Subcutaneous abdominal adipose tissue (tissue), 5 donors: ENCODE measurements around the gene LDB2.

ENCODE experiments used
- H3K27ac ChIP-seq: one replicate; pipeline ENCODE4 v1.7.0; 2013; ENCODE audit warnings: low read depth, mild to moderate bottlenecking, inconsistent platforms, low read length, moderate library complexity
- H3K27me3 ChIP-seq, 5 donors: one replicate each; pipeline ENCODE4 v1.7.0; 2013; ENCODE audit warnings: low read length in 5 of 5, inconsistent platforms in 1 of 5; ENCODE audit not compliant: control insufficient read depth in 5 of 5, insufficient read depth in 4 of 5
- H3K36me3 ChIP-seq, 5 donors: one replicate each; pipeline ENCODE4 v1.7.0; 2013; ENCODE audit warnings: low read length in 5 of 5; ENCODE audit not compliant: control insufficient read depth in 5 of 5, insufficient read depth in 5 of 5
- H3K4me1 ChIP-seq, 5 donors: one replicate each; pipeline ENCODE4 v1.7.0; 2013; ENCODE audit warnings: low read length in 5 of 5, mild to moderate bottlenecking in 3 of 5, moderate library complexity in 1 of 5; ENCODE audit not compliant: control insufficient read depth in 5 of 5, insufficient read depth in 5 of 5
- H3K4me3 ChIP-seq, 5 donors: one replicate each; pipeline ENCODE4 v1.7.0; 2013; ENCODE audit warnings: low read length in 5 of 5, low read depth in 1 of 5
- H3K9ac ChIP-seq, 5 donors: one replicate each; pipeline ENCODE4 v1.7.0; 2013; ENCODE audit warnings: low read length in 5 of 5, mild to moderate bottlenecking in 4 of 5, moderate library complexity in 3 of 5
- H3K9me3 ChIP-seq, 5 donors: one replicate each; pipeline ENCODE4 v1.7.0; 2013; ENCODE audit warnings: low read length in 5 of 5; ENCODE audit not compliant: control insufficient read depth in 5 of 5
- donor health status: healthy.
- donor health status: healthy.
- donor health status: healthy.
- donor health status: healthy.
- donor health status: healthy.

The LDB2 gene

DNA sequence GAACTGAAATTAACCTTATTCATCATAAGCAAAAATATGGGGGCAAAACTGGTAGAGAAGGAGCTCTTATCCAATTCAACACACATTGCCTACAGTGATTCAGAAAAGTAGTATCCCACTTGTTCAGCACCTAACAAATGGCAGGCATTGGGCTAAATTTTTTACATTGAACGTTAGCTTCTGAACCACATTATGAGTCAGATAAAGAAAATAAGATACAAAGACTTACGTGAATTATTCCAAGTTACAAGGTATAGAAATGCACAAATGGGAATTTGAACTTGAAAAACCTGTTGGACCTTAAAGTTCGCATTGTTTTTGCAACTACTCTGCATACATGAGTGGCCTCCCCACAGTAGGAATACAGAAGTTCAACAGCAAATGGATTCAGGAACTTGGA, 210.6 kb downstream of the LDB2 start:
- Histone ChIP-seq H3K27me3 (no peaks in the 10 kb centered on the region), H3K36me3 (no peaks in the 10 kb centered on the region), H3K9ac (no peak overlapping the region), H3K4me1 (peaks cover 0 to 17% (median 5%) of the 10 kb centered on the region in 5 donors), H3K27ac (no peak overlapping the region), H3K4me3 (no peak overlapping the region), H3K9me3 (no peaks in the 10 kb centered on the region)

- no peak overlapping the region for H3K27ac ChIP-seq
- no peaks in the 10 kb centered on the region for H3K27me3 ChIP-seq
- no peaks in the 10 kb centered on the region for H3K36me3 ChIP-seq
- H3K4me3 ChIP-seq: no peak overlapping the region
- H3K9ac ChIP-seq: no peak overlapping the region
- H3K4me1 ChIP-seq: peaks cover 0 to 9% (median 0%) of the 10 kb centered on the region in 5 donors
- H3K9me3 ChIP-seq: no peaks in the 10 kb centered on the region
Measured at GRCh38 chr4:16687011-16687410, 211.4 kb downstream of the LDB2 start.

DNA sequence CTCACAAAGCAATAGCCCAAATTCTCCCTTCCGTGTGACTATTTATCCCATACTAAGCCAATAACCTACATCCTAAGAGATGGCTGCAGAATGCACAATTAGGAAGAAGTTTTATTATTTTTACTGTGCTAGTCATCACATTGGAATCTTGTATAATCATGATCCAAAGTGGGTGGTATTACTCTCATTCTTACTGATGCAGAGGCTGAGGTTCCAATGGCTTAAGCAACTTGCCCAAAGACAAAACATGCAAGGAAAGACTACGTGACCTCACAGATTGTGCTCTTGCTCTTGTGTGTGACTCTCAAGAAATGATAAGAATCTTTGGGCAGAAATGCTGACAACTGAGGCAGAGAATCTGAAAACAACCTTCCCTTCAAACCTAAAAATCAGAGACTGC, 212.2 kb downstream of the LDB2 start:
- no peak overlapping the region for H3K4me3 ChIP-seq
- H3K9me3 ChIP-seq: no peaks in the 10 kb centered on the region
- no peaks in the 10 kb centered on the region for H3K27me3 ChIP-seq
- peaks cover 0 to 5% (median 0%) of the 10 kb centered on the region in 5 donors for H3K4me1 ChIP-seq
- H3K9ac ChIP-seq: no peak overlapping the region
- H3K27ac ChIP-seq: no peak overlapping the region
- H3K36me3 ChIP-seq: no peaks in the 10 kb centered on the region

DNA sequence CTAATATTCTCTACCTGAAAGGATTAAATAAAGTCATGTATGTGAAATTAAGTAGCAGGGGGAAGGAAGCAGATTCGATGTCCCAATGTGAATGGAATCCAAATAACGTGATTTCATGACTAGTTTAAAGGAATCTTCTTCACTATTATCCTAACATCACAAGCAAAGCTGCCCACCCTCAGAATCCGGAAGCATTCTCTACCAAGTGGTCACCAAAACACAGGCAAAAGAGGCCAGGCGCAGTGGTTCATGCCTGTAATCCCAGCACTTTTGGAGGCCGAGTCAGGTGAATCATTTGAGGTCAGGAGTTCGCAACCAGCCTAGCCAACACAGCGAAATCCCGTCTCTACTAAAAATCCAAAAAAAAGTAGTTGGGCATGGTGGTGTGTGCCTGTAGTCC, 212.9 kb downstream of the LDB2 start:
- Histone ChIP-seq H3K36me3 (no peaks in the 10 kb centered on the region), H3K9me3 (no peaks in the 10 kb centered on the region), H3K4me1 (peaks cover 0 to 5% (median 0%) of the 10 kb centered on the region in 5 donors), H3K27me3 (no peaks in the 10 kb centered on the region), H3K4me3 (no peak overlapping the region), H3K9ac (no peak overlapping the region), H3K27ac (no peak overlapping the region)

DNA sequence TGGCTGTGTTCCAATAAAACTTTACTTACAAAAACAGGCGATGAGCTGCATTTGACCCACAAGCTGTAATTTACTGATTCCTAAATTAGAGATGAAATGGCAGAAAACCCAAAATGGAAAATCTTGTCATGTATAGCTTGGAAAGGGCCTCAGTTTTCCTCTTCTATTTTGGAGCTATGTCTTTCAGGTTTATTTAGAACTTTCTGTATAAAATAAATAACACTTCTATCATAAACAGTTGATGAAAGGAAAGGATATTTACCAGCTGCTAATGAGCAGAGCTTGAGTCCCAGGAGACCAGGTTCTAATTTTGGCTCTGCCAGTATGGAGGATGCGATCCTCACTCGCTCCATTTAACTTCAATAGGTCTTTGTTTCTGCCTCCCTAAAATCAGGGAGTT, 213.5 kb downstream of the LDB2 start:
- peaks cover 0 to 5% (median 0%) of the 10 kb centered on the region in 5 donors for H3K4me1 ChIP-seq
- no peaks in the 10 kb centered on the region for H3K27me3 ChIP-seq
- no peaks in the 10 kb centered on the region for H3K9me3 ChIP-seq
- no peak overlapping the region for H3K4me3 ChIP-seq
- no peak overlapping the region for H3K27ac ChIP-seq
- no peak overlapping the region for H3K9ac ChIP-seq
- H3K36me3 ChIP-seq: no peaks in the 10 kb centered on the region

DNA sequence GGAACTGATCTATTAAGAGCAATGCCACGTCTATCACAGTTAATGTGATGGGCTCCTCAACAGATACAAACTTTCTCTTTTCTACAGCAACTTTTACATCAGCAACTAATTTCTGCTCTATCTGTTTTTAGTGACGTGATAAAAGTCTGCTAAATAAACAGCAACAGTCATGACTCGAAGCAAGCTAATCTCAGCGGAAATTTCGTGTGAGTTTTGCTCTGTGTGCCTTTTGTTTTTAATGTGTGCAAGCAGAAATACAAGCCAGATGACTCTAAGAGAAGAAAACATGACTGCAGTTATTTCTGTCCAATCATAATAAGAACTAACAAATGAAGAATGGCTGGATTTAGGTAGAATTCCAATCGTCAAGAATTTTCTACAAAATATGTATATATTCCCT, 214.3 kb downstream of the LDB2 start:
- Histone ChIP-seq H3K36me3 (no peaks in the 10 kb centered on the region), H3K9ac (no peak overlapping the region), H3K4me1 (peaks cover 0 to 11% (median 0%) of the 10 kb centered on the region in 5 donors), H3K9me3 (no peaks in the 10 kb centered on the region), H3K27ac (no peak overlapping the region), H3K4me3 (no peak overlapping the region), H3K27me3 (no peaks in the 10 kb centered on the region)

DNA sequence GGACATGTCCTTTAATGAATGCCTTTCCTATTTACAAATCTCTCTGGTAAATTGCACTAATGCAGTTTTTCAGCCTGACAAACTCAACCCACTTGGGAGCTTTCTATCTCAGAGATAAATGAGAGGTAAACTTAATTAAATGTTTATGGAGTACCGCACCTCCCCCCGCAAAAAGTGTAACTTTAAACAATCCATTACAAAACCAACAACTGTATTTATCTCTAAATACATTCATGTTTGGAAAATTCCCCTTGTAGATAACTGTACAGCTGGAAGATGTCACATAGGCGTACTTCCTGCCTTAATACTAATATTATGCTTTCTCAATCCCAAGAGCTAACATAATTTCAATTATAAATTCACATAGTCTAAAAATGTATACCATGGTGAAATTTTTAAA, 215.5 kb downstream of the LDB2 start:
- Histone ChIP-seq H3K9ac (no peak overlapping the region), H3K36me3 (no peaks in the 10 kb centered on the region), H3K4me1 (peaks cover 0 to 17% (median 0%) of the 10 kb centered on the region in 5 donors), H3K9me3 (no peaks in the 10 kb centered on the region), H3K4me3 (no peak overlapping the region), H3K27ac (no peak overlapping the region), H3K27me3 (no peaks in the 10 kb centered on the region)

GRCh38 chr4:16677001-16677944, 221.2 kb downstream of the LDB2 start:
- Histone ChIP-seq H3K27me3 (no peaks in the 10 kb centered on the region), H3K4me1 (peaks cover 0 to 20% (median 2%) of the 10 kb centered on the region in 5 donors), H3K9ac (no peak overlapping the region), H3K9me3 (no peaks in the 10 kb centered on the region), H3K27ac (no peak overlapping the region), H3K4me3 (peak overlapping the region in 1 of 5 donors; percentile 3), H3K36me3 (peaks cover 0 to 4% (median 0%) of the 10 kb centered on the region in 5 donors)

- H3K36me3 ChIP-seq: peaks cover 0 to 4% (median 0%) of the 10 kb centered on the region in 5 donors
- H3K4me3 ChIP-seq: no peak overlapping the region
- H3K4me1 ChIP-seq: peaks cover 0 to 20% (median 2%) of the 10 kb centered on the region in 5 donors
- H3K27me3 ChIP-seq: no peaks in the 10 kb centered on the region
- H3K27ac ChIP-seq: no peak overlapping the region
- no peak overlapping the region for H3K9ac ChIP-seq
- H3K9me3 ChIP-seq: no peaks in the 10 kb centered on the region
Measured at GRCh38 chr4:16676230-16676770, 222.1 kb downstream of the LDB2 start.

DNA sequence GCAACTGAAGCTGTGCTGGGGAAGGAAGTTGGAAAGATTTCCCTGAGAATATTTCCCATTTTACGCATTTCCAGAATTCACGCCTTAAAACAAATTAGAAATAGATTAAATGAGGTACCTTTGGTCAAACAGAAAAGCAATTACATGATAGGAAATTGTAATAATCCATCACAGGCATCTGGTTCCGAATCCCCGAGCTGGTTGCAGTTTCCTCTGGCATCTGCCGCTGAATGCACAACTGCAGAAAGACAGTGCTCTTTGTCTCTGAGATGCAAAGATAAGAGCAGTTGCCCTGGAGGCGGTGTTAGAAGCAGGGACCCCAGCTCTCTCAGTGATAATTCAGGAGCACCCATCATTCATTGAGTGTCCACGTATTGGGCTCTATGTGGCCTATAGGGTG, 224.4 kb downstream of the LDB2 start:
- no peak overlapping the region for H3K4me3 ChIP-seq
- peaks cover 0 to 4% (median 0%) of the 10 kb centered on the region in 5 donors for H3K36me3 ChIP-seq
- no peaks in the 10 kb centered on the region for H3K9me3 ChIP-seq
- no peaks in the 10 kb centered on the region for H3K27me3 ChIP-seq
- peaks cover 0 to 16% (median 2%) of the 10 kb centered on the region in 5 donors for H3K4me1 ChIP-seq
- no peak overlapping the region for H3K9ac ChIP-seq
- no peak overlapping the region for H3K27ac ChIP-seq
